Esophagus muscularis mucosa (tissue), 4 donors: ENCODE results near the gene PCDH15.
"Not testable (repeated sequence)": the region's sequence is repeated elsewhere in the genome, so short reads cannot be mapped to it uniquely, and the experiment has no call there.

Experiments
- CTCF ChIP-seq, 3 experiments: fragments of 200-600 bp in 2 of 3; fragments of 450-650 bp in 1 of 3; sonication (generic) in 2 of 3; IDR thresholded peaks; one replicate each; pipeline ENCODE4 v1.5.1; 2017 to 2019; ENCODE audit warnings: antibody characterized with exemption in 3 of 3, mild to moderate bottlenecking in 2 of 3, moderate library complexity in 1 of 3
- EP300 ChIP-seq: sonication (generic); formaldehyde crosslinking; IDR thresholded peaks from one replicate; pipeline ENCODE4 v1.6.1; 2017; ENCODE audit warnings: antibody characterized with exemption
- POLR2A ChIP-seq: fragments of 450-650 bp; IDR thresholded peaks from one replicate; pipeline ENCODE4 v1.6.1; 2017; ENCODE audit warnings: antibody characterized with exemption, moderate library complexity, mild to moderate bottlenecking, low read depth
- POLR2AphosphoS5 ChIP-seq, 2 donors: sonication (generic); formaldehyde crosslinking; IDR thresholded peaks; one replicate each; pipeline ENCODE4 v1.6.1; 2017; ENCODE audit warnings: antibody characterized with exemption in 2 of 2

GRCh38 chr10:54394598-54394997, 406.4 kb downstream of the PCDH15 start:
- not testable (repeated sequence) for TF ChIP-seq POLR2AphosphoS5 (IDR thresholded peaks at IDR 0.05); CTCF (IDR thresholded peaks at IDR 0.05); POLR2A; EP300
